ENCODE data around the gene TBC1D32.

- TF ChIP-seq EZH2 (IDR thresholded peaks at IDR 0.05) (no peak), POLR2AphosphoS5 (IDR thresholded peaks at IDR 0.05; ENCODE audit: borderline replicate concordance, low read depth, low read length) (no peak), FOXP2 (optimal IDR thresholded peaks at IDR 0.05; ENCODE audit: control extremely low read depth, extremely low read length, insufficient read depth) (no peak)
Measured at GRCh38 chr6:121338956-121339355, 4.7 kb upstream of the TBC1D32 start.

All from SK-N-MC (cell line).